Measurements from ENCODE around the gene ADGRG3.

DNA sequence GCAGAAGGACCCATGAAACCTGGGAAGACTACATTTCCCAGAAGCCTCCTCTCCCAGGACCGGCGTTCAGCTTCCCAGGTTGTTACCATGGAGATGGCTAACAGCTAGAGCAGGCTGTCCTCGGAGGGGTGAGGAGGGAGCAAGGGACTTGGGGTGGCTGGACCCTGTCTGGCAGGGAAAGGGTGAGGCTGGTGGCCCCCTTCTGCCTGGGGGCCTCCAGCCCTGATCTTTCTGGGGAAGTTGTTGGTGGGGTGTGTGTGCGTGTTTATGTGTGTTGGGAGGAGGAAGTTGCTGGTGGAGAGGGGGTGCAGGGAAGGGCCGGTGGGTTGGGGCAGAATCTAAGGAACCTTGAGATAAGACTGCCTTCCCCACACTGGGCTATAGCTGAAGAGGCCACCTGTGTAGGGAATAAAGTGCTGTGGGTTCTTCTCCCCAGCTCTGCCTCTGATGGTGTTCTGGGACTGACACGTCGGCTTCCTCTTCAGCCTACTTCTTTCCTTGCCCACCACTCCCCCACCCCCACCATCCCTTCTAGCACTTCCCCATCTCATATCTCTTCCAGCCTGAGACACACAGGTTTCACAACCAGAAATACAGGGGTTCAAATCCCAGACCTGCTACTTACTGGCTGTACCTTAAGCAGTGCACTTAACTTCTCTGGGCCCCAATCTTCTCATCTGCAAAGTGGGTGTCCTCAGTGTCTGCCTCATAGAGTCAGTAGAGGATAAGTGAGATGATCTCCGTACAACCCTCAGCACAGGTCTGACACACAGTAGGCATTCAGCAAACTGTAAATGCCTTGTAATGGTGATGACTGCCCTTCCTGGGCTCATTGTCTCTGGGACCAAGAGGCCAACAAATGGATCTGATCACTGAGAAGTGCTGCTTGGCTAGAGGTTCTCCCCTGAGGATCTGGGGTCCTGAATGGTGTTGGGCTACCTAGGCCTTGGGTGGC is 26.9 kb downstream of the ADGRG3 start, which contains the start of gene DRC7:
- TF ChIP-seq, protein P1, sequence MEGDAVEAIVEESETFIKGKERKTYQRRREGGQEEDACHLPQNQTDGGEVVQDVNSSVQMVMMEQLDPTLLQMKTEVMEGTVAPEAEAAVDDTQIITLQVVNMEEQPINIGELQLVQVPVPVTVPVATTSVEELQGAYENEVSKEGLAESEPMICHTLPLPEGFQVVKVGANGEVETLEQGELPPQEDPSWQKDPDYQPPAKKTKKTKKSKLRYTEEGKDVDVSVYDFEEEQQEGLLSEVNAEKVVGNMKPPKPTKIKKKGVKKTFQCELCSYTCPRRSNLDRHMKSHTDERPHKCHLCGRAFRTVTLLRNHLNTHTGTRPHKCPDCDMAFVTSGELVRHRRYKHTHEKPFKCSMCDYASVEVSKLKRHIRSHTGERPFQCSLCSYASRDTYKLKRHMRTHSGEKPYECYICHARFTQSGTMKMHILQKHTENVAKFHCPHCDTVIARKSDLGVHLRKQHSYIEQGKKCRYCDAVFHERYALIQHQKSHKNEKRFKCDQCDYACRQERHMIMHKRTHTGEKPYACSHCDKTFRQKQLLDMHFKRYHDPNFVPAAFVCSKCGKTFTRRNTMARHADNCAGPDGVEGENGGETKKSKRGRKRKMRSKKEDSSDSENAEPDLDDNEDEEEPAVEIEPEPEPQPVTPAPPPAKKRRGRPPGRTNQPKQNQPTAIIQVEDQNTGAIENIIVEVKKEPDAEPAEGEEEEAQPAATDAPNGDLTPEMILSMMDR (IDR thresholded peaks at IDR 0.05; ENCODE audit: borderline replicate concordance, extremely low read depth, low read length, poor library complexity, severe bottlenecking), result no peak
- TF ChIP-seq EZH2 (IDR thresholded peaks at IDR 0.05; ENCODE audit: borderline replicate concordance, low read depth, low read length, severe bottlenecking), result no peak
